ENCODE results near the gene TNC. TPM values are rescaled to one million over a fixed set of nuclear protein-coding genes. Genes with fewer than 3 reads are reported as not detected.
A peak's percentile ranks its signal among the peaks of the same experiment; 100 is the strongest.

Gene TNC
- total RNA-seq, 2 donors from 2014 or later, result 67.5 to 172 TPM

- Histone ChIP-seq H3K27ac (ENCODE audit: low read depth, low read length) (no peak overlapping the region), H3K9me3 (ENCODE audit: control insufficient read depth, low read length) (no peaks in the 10 kb centered on the region), H3K36me3 (ENCODE audit: control insufficient read depth, insufficient read depth, low read length) (peaks cover 60% of the 10 kb centered on the region), H3K27me3 (ENCODE audit: control insufficient read depth, insufficient read depth, low read length, poor library complexity, severe bottlenecking) (no peaks in the 10 kb centered on the region), H3K9ac (ENCODE audit: extremely low read depth, low read length, poor library complexity, severe bottlenecking) (no peak overlapping the region), H3K4me3 (ENCODE audit: low read length) (no peak overlapping the region), H3K4me1 (ENCODE audit: control insufficient read depth, insufficient read depth, low read length) (no peaks in the 10 kb centered on the region)
- Mint-ChIP-seq H3K4me3 (no peak overlapping the region), H3K4me1 (no peaks in the 10 kb centered on the region), H3K36me3 (ENCODE audit: low read depth) (peaks cover 74% of the 10 kb centered on the region), H3K27me3 (ENCODE audit: insufficient read depth) (no peaks in the 10 kb centered on the region), H3K27ac (no peak overlapping the region), H3K9me3 (no peaks in the 10 kb centered on the region)
- DNase-seq, result no peak
- WGBS, 2 experiments (ENCODE audit: insufficient coverage in 1 of 2, insufficient read length in 1 of 2), result 96% methylated on average over 11 to 12 of the region's 12 CpGs
- no peak for TF ChIP-seq CTCF (conservative IDR thresholded peaks at IDR 0.05)
Observed at GRCh38 chr9:115084157-115084556, 33.8 kb downstream of the TNC start.

GRCh38 chr9:115080242-115080641 is 37.7 kb downstream of the TNC start:
- TF ChIP-seq CTCF (conservative IDR thresholded peaks at IDR 0.05), result no peak
- Mint-ChIP-seq H3K4me3 (no peak overlapping the region), H3K27ac (peak overlapping the region; percentile 17), H3K4me1 (no peaks in the 10 kb centered on the region), H3K36me3 (ENCODE audit: low read depth) (peaks cover 76% of the 10 kb centered on the region), H3K9me3 (no peaks in the 10 kb centered on the region), H3K27me3 (ENCODE audit: insufficient read depth) (no peaks in the 10 kb centered on the region)
- Histone ChIP-seq H3K36me3 (ENCODE audit: control insufficient read depth, insufficient read depth, low read length) (peaks cover 57% of the 10 kb centered on the region), H3K4me3 (ENCODE audit: low read length) (no peak overlapping the region), H3K4me1 (ENCODE audit: control insufficient read depth, insufficient read depth, low read length) (no peaks in the 10 kb centered on the region), H3K9ac (ENCODE audit: extremely low read depth, low read length, poor library complexity, severe bottlenecking) (no peak overlapping the region), H3K27ac (ENCODE audit: low read depth, low read length) (no peak overlapping the region), H3K9me3 (ENCODE audit: control insufficient read depth, low read length) (no peaks in the 10 kb centered on the region), H3K27me3 (ENCODE audit: control insufficient read depth, insufficient read depth, low read length, poor library complexity, severe bottlenecking) (no peaks in the 10 kb centered on the region)
- DNase-seq, result no peak
- 86 to 97% methylated on average over 1 to 3 of the region's 3 CpGs for WGBS, 2 experiments (ENCODE audit: insufficient coverage in 1 of 2, insufficient read length in 1 of 2)

- Mint-ChIP-seq H3K4me3 (no peak overlapping the region), H3K9me3 (no peaks in the 10 kb centered on the region), H3K36me3 (ENCODE audit: low read depth) (peaks cover 79% of the 10 kb centered on the region), H3K27ac (no peak overlapping the region), H3K4me1 (no peaks in the 10 kb centered on the region), H3K27me3 (ENCODE audit: insufficient read depth) (no peaks in the 10 kb centered on the region)
- H3K27ac ChIP-seq (ENCODE audit: low read depth, low read length), result no peak overlapping the region
- H3K27me3 ChIP-seq (ENCODE audit: control insufficient read depth, insufficient read depth, low read length, poor library complexity, severe bottlenecking), result no peaks in the 10 kb centered on the region
- H3K4me1 ChIP-seq (ENCODE audit: control insufficient read depth, insufficient read depth, low read length), result no peaks in the 10 kb centered on the region
- peaks cover 59% of the 10 kb centered on the region for H3K36me3 ChIP-seq (ENCODE audit: control insufficient read depth, insufficient read depth, low read length)
- WGBS, 2 experiments (ENCODE audit: insufficient coverage in 1 of 2, insufficient read length in 1 of 2), result 92 to 96% methylated on average over 3 of the region's 3 CpGs
- H3K9ac ChIP-seq (ENCODE audit: extremely low read depth, low read length, poor library complexity, severe bottlenecking), result no peak overlapping the region
- H3K9me3 ChIP-seq (ENCODE audit: control insufficient read depth, low read length), result no peaks in the 10 kb centered on the region
- no peak overlapping the region for H3K4me3 ChIP-seq (ENCODE audit: low read length)
- TF ChIP-seq CTCF (conservative IDR thresholded peaks at IDR 0.05), result no peak
- no peak for DNase-seq
Observed at GRCh38 chr9:115079156-115079555, 38.8 kb downstream of the TNC start.
